HCT116 (cell line): ENCODE data around the gene SH2D2A. TPM values are rescaled to one million over a fixed set of nuclear protein-coding genes. Genes with fewer than 3 reads are reported as not detected.

Experiments
- ATAC-seq: fragments of 200-7000 bp; cut with Tn5 transposase; 2 replicates; pipeline ENCODE4 v1.9.1; 2020; ENCODE audit warnings: mild to moderate bottlenecking, moderate library complexity
- BruUV-seq: library from RNA; stranded (reverse); fragments of 400-500 nt; replicated peaks from 2 replicates; lab custom pipeline; 2021; lab: Mats Ljungman, UMichigan
- CTCF ChIA-PET: fragments of 300-600 bp; sonication (Branson Sonifier 250); formaldehyde crosslinking; loops from one replicate; lab custom pipeline; 2021; ENCODE audit warnings: antibody characterized with exemption; lab: Charles Lee
- POLR2A ChIA-PET: fragments of 300-600, 350-600 bp; sonication (Branson Sonifier 250); formaldehyde crosslinking; loops from one replicate; lab custom pipeline; 2021; ENCODE audit warnings: antibody characterized with exemption; lab: Charles Lee
- RAD21 ChIA-PET, 2 experiments: fragments of 300-600 bp; sonication (Branson Sonifier 250); formaldehyde crosslinking; loops; one replicate each; lab custom pipeline; 2023; ENCODE audit warnings: low total read pairs in 2 of 2; ENCODE audit not compliant: uncharacterized antibody in 2 of 2, unreplicated experiment in 2 of 2, low non-redundant PET in 1 of 2; lab: Charles Lee
- DNase-seq: peaks from one replicate; pipeline ENCODE4 v3.0.0-alpha.2; 2010; ENCODE audit warnings: low read depth, low spot score
- H2AFZ ChIP-seq: fragments of 200-600 bp; shearing (Covaris generic), sonication (generic); 2 replicates; pipeline ENCODE4 v1.6.1; 2017; ENCODE audit warnings: low read depth, mixed run types, mixed read lengths, antibody characterized with exemption, low read length; ENCODE audit not compliant: poor library complexity, severe bottlenecking
- H3K27ac ChIP-seq: 2 replicates; pipeline ENCODE4 v1.5.1; 2012; ENCODE audit warnings: low read depth, low read length
- H3K27me3 ChIP-seq: fragments of 200-600 bp; sonication (generic); 2 replicates; pipeline ENCODE4 v1.6.1; 2016; ENCODE audit warnings: mixed run types, low read length, mixed read lengths; ENCODE audit not compliant: insufficient read depth
- H3K36me3 ChIP-seq, 2 experiments: fragments of 200-500 bp in 1 of 2; fragments of 200-600 bp in 1 of 2; sonication (Bioruptor generic) in 1 of 2; sonication (generic) in 1 of 2; 2 replicates each; pipeline versions ENCODE4 v1.5.1 to v1.6.1; 2014 to 2016; ENCODE audit warnings: low read length in 2 of 2, inconsistent platforms in 1 of 2, mixed read lengths in 1 of 2, mixed run types in 1 of 2; ENCODE audit not compliant: insufficient read depth in 2 of 2, control insufficient read depth in 1 of 2
- H3K4me1 ChIP-seq, 2 experiments: fragments of 200-600 bp in 1 of 2; sonication (generic) in 1 of 2; 2 replicates each; pipeline versions ENCODE4 v1.5.1 to v1.6.1; 2012 to 2017; ENCODE audit warnings: low read length in 2 of 2, inconsistent platforms in 1 of 2, mild to moderate bottlenecking in 1 of 2, mixed read lengths in 1 of 2, mixed run types in 1 of 2, moderate library complexity in 1 of 2; ENCODE audit not compliant: insufficient read depth in 2 of 2, control insufficient read depth in 1 of 2
- H3K4me2 ChIP-seq: fragments of 200-600 bp; sonication (generic); 2 replicates; pipeline ENCODE4 v1.6.1; 2017; ENCODE audit warnings: mixed run types, low read length, mixed read lengths
- H3K4me3 ChIP-seq, 2 experiments: fragments of 200-600 bp in 1 of 2; sonication (generic) in 1 of 2; replicated peaks in 1 of 2; 2 replicates each; pipeline ENCODE4 v1.5.1; 2011 to 2016; ENCODE audit warnings: low read length in 2 of 2, control low read depth in 1 of 2, low read depth in 1 of 2, mild to moderate bottlenecking in 1 of 2, mixed read lengths in 1 of 2, mixed run types in 1 of 2
- H3K79me2 ChIP-seq: fragments of 200-600 bp; sonication (generic); 2 replicates; pipeline ENCODE4 v1.6.1; 2017; ENCODE audit warnings: mild to moderate bottlenecking, mixed run types, low read length, moderate library complexity, mixed read lengths; ENCODE audit not compliant: insufficient read depth
- H3K9ac ChIP-seq: fragments of 200-600 bp; sonication (generic); 2 replicates; pipeline ENCODE4 v1.6.1; 2016; ENCODE audit warnings: low read length, mixed read lengths
- H3K9me2 ChIP-seq: fragments of 200-600 bp; sonication (generic), shearing (Covaris generic); 2 replicates; pipeline ENCODE4 v1.6.1; 2017; ENCODE audit warnings: mixed run types, mild to moderate bottlenecking, moderate library complexity; ENCODE audit not compliant: insufficient read depth
- H3K9me3 ChIP-seq, 2 experiments: fragments of 200-500 bp in 1 of 2; fragments of 200-600 bp in 1 of 2; sonication (Bioruptor generic) in 1 of 2; sonication (generic) in 1 of 2; 2 replicates each; pipeline ENCODE4 v1.6.1; 2014 to 2017; ENCODE audit warnings: low read length in 2 of 2, mixed read lengths in 2 of 2, inconsistent platforms in 1 of 2, low read depth in 1 of 2, mild to moderate bottlenecking in 1 of 2, mixed run types in 1 of 2, moderate library complexity in 1 of 2; ENCODE audit not compliant: control insufficient read depth in 1 of 2, insufficient read depth in 1 of 2
- H4K20me1 ChIP-seq: fragments of 200-600 bp; sonication (generic), shearing (Covaris generic); 2 replicates; pipeline ENCODE4 v1.6.1; 2017; ENCODE audit warnings: mixed run types, mild to moderate bottlenecking, moderate library complexity; ENCODE audit not compliant: insufficient read depth
- ATF3 ChIP-seq: IDR thresholded peaks from 2 replicates; pipeline ENCODE4 v1.6.1; 2012
- CEBPB ChIP-seq: IDR thresholded peaks from 2 replicates; pipeline ENCODE4 v1.6.1; 2012; ENCODE audit warnings: low read depth
- ELF1 ChIP-seq: IDR thresholded peaks from 2 replicates; pipeline ENCODE4 v1.6.1; 2012; ENCODE audit warnings: low read depth, borderline replicate concordance
- FOSL1 ChIP-seq: IDR thresholded peaks from 2 replicates; pipeline ENCODE4 v1.6.1; 2012; ENCODE audit warnings: low read depth
- JUND ChIP-seq: IDR thresholded peaks from 2 replicates; pipeline ENCODE4 v1.6.1; 2012
- POLR2AphosphoS5 ChIP-seq: IDR thresholded peaks from 2 replicates; pipeline ENCODE4 v1.6.1; 2011; ENCODE audit warnings: mild to moderate bottlenecking, low read depth, low read length, moderate library complexity
- SIN3A ChIP-seq: IDR thresholded peaks from 2 replicates; pipeline ENCODE4 v1.6.1; 2012; ENCODE audit warnings: low read depth
- SP1 ChIP-seq: IDR thresholded peaks from 2 replicates; pipeline ENCODE4 v1.6.1; 2012; ENCODE audit warnings: low read depth
- SRF ChIP-seq: IDR thresholded peaks from 2 replicates; pipeline ENCODE4 v1.6.1; 2012; ENCODE audit warnings: low read depth
- TCF7L2 ChIP-seq: IDR thresholded peaks from 2 replicates; pipeline ENCODE4 v1.7.0; 2011; ENCODE audit warnings: borderline replicate concordance, inconsistent platforms; ENCODE audit not compliant: insufficient read depth, insufficient read length; ENCODE audit errors: extremely low read depth
- ZBTB33 ChIP-seq: IDR thresholded peaks from 2 replicates; pipeline ENCODE4 v1.6.1; 2011; ENCODE audit warnings: mild to moderate bottlenecking, low read length, moderate library complexity; ENCODE audit not compliant: insufficient replicate concordance; ENCODE audit errors: extremely low read depth
- ZFX ChIP-seq: fragments of 450-650 bp; IDR thresholded peaks from 2 replicates; pipeline ENCODE4 v1.6.1; 2017
- ZNF274 ChIP-seq: fragments of 200-500 bp; sonication (Bioruptor generic); IDR thresholded peaks from 2 replicates; pipeline ENCODE4 v1.6.1; 2014; ENCODE audit warnings: mild to moderate bottlenecking, low read depth, low read length, inconsistent platforms
- intact Hi-C: fragments of 100-400 bp; cut with micrococcal nuclease; formaldehyde crosslinking; loops from 2 replicates; pipeline ENCODE4 v1.10.0; 2022
- total RNA-seq: library from RNA; stranded (reverse); gene quantifications from one replicate; pipeline ENCODE4 v1.2.1, GENCODE V29; 2021; ENCODE audit not compliant: unreplicated experiment

The SH2D2A gene
- total RNA-seq, 1 experiment from 2014 or later, result 4.8 TPM

- no peak for TF ChIP-seq SIN3A
- no peak for TF ChIP-seq ZNF274
- no peak for TF ChIP-seq SP1
- TF ChIP-seq CEBPB, result no peak
- no peak for TF ChIP-seq FOSL1
- no peak for TF ChIP-seq POLR2AphosphoS5
- no peak for TF ChIP-seq ZBTB33
- TF ChIP-seq TCF7L2, result no peak
- TF ChIP-seq JUND, result no peak
- no peak for TF ChIP-seq SRF
Measured at GRCh38 chr1:156811168-156811567, 5.5 kb downstream of the SH2D2A start (continued).

- no peaks in the 10 kb centered on the region for H3K79me2 ChIP-seq
- ATAC-seq, result no peak
- POLR2A ChIA-PET, result no interaction called here
- H3K9ac ChIP-seq, result no peak overlapping the region
- BruUV-seq, result no TSS peak
- intact Hi-C loops, result no loop called here
- no peaks in the 10 kb centered on the region for H3K27me3 ChIP-seq
- RAD21 ChIA-PET, result no interaction called here
- H2AFZ ChIP-seq, result no peak overlapping the region
- no peaks in the 10 kb centered on the region for H3K36me3 ChIP-seq
- no peak overlapping the region for H3K4me3 ChIP-seq
- H4K20me1 ChIP-seq, result no peaks in the 10 kb centered on the region
- CTCF ChIA-PET, result no interaction called here
- H3K9me3 ChIP-seq, result no peaks in the 10 kb centered on the region
- no peak overlapping the region for H3K27ac ChIP-seq
- DNase-seq, result no peak
- H3K4me2 ChIP-seq, result no peak overlapping the region
- TF ChIP-seq ATF3, result no peak
- no peak for TF ChIP-seq TCF7L2
- no peak for TF ChIP-seq ELF1
- TF ChIP-seq ZFX, result no peak
- TF ChIP-seq, all 23 proteins: peak for 0
- Histone ChIP-seq H3K4me1 (peaks cover 15 to 24% of the 10 kb centered on the region in 2 experiments; a peak in 3 of 4 replicates), H3K9me2 (no peaks in the 10 kb centered on the region)
Measured at GRCh38 chr1:156809711-156810366, 6.8 kb downstream of the SH2D2A start.
